Hypothalamus (tissue), 51 donors: Measurements from ENCODE around the gene NPHS1.
A peak's percentile ranks its signal among the peaks of the same experiment; 100 is the strongest.
"Not testable (repeated sequence)": the region's sequence is repeated elsewhere in the genome, so short reads cannot be mapped to it uniquely, and the experiment has no call there.

Experiments
- DNase-seq, 51 donors: peaks; one replicate each; lab custom pipeline; 2025; lab: John Stamatoyannopoulos, UW

The NPHS1 gene

GRCh38 chr19:35853038-35853756, 893 bp upstream of the NPHS1 start:
- peak in 2 of 51 donors; percentile 9 to 48 for DNase-seq

- no peak for DNase-seq
Observed at GRCh38 chr19:35851213-35852028, 883 bp downstream of the NPHS1 start.

GRCh38 chr19:35848919-35849505, 3.3 kb downstream of the NPHS1 start:
- DNase-seq = no peak

- no peak for DNase-seq
Observed at GRCh38 chr19:35848486-35848885, 3.8 kb downstream of the NPHS1 start.

- DNase-seq = no peak
Observed at GRCh38 chr19:35847911-35848310, 4.4 kb downstream of the NPHS1 start.

- DNase-seq = peak in 2 of 51 donors; percentile 3 to 21
Observed at GRCh38 chr19:35846038-35846668, 6.2 kb downstream of the NPHS1 start.

GRCh38 chr19:35845215-35846037, 6.9 kb downstream of the NPHS1 start:
- peak in 2 of 51 donors; percentile 6 to 8 for DNase-seq

- DNase-seq = no peak
Observed at GRCh38 chr19:35844482-35845214, 7.7 kb downstream of the NPHS1 start.

GRCh38 chr19:35843676-35844481, 8.4 kb downstream of the NPHS1 start:
- DNase-seq = no peak

GRCh38 chr19:35842666-35843272, 9.5 kb downstream of the NPHS1 start:
- DNase-seq = no peak

GRCh38 chr19:35841961-35842595, 10.2 kb downstream of the NPHS1 start:
- no peak for DNase-seq

GRCh38 chr19:35836096-35836495, 16.2 kb downstream of the NPHS1 start:
- DNase-seq = not testable (repeated sequence)

GRCh38 chr19:35833972-35834371, 18.3 kb downstream of the NPHS1 start:
- DNase-seq = no peak

- DNase-seq = no peak
Observed at GRCh38 chr19:35832054-35832453, 20.2 kb downstream of the NPHS1 start.

- no peak for DNase-seq
Observed at GRCh38 chr19:35830986-35831385, 21.3 kb downstream of the NPHS1 start.

- DNase-seq = peak in 21 of 51 donors; percentile 6 to 58 (median 23)
Observed at GRCh38 chr19:35828692-35829301, 23.5 kb downstream of the NPHS1 start.

- no peak for DNase-seq
Observed at GRCh38 chr19:35824150-35824549, 28.2 kb downstream of the NPHS1 start.
